ENCODE measurements around the gene CTTN.

GRCh38 chr11:70437111-70437784 lies 38.9 kb downstream of the CTTN start:
- TF ChIP-seq CTCF (IDR thresholded peaks at IDR 0.05) (no peak), POLR2A (IDR thresholded peaks at IDR 0.05) (no peak)
